ENCODE data around the gene TMIE.

TMIE gene

DNA sequence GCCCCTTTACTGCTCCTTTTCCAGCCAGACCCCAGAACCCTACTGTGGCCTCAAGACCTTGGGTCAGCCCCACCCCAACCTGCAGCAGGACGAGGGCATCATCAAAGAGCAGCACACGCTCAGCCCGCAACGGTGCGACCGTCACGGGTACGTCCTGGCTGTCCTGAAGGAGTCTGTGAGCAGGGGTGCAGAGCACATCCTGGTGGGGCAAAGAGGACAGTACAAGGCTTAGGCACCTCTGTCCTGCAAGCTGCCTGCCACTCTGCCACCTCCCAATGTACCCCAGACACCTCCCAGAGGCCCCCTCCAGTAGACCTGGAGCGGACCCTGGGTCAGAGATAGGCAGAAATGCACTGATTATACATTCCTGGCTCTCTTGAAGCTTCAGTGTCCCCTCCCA, 15.7 kb upstream of the TMIE start:
- TF ChIP-seq, protein P1, sequence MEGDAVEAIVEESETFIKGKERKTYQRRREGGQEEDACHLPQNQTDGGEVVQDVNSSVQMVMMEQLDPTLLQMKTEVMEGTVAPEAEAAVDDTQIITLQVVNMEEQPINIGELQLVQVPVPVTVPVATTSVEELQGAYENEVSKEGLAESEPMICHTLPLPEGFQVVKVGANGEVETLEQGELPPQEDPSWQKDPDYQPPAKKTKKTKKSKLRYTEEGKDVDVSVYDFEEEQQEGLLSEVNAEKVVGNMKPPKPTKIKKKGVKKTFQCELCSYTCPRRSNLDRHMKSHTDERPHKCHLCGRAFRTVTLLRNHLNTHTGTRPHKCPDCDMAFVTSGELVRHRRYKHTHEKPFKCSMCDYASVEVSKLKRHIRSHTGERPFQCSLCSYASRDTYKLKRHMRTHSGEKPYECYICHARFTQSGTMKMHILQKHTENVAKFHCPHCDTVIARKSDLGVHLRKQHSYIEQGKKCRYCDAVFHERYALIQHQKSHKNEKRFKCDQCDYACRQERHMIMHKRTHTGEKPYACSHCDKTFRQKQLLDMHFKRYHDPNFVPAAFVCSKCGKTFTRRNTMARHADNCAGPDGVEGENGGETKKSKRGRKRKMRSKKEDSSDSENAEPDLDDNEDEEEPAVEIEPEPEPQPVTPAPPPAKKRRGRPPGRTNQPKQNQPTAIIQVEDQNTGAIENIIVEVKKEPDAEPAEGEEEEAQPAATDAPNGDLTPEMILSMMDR (IDR thresholded peaks at IDR 0.05; ENCODE audit: control insufficient read depth, extremely low read depth, insufficient read depth): no peak
- no peak overlapping the region for H3K4me3 ChIP-seq (ENCODE audit: low read depth, low read length)
- DNase-seq (ENCODE audit: low read depth): no peak

DNA sequence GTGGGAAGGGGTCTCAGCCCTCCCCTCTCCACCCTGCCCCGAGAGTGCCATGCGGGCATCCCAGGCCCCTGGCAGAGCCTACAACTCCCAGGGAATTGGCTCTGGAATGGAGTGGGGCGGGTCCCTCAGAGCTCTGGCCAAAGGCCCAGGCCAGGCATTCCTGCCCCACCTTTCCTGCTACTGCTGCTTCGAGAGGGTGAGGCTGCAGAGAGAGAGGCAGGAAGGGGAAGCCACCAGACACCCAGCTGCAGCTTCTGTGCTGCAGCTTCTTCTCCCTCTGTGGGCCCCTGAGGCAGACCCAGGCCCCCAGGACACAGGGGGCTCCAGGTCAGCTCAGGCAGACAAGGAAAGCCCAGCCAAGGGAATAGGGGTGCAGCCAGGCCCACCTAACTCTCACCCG, 10.4 kb upstream of the TMIE start:
- TF ChIP-seq, protein P1 (IDR thresholded peaks at IDR 0.05; ENCODE audit: control insufficient read depth, extremely low read depth, insufficient read depth): no peak
- H3K4me3 ChIP-seq (ENCODE audit: low read depth, low read length): no peak overlapping the region
- DNase-seq (ENCODE audit: low read depth): no peak

DNA sequence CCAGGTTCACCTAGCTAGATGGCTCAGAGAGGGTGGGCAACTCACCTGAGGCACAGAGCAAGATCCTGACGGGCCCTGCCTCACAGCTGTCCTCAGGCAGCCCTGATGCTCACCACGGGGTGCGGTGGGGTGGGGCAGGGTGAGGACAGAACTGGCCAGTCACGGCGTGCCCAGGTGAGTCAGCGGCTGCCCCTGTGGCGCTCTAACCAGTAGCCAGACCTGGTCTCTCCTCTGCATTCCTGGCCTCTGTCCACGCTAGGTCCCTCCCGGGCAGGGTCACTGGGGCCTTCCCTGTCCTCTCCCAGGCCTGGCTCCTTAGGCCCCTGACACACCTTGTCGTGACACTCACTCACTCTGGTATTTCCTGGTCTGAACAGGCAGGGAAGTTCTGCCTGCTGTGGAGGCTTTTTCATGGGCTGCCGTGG, 8.6 kb upstream of the TMIE start:
- H3K4me3 ChIP-seq (ENCODE audit: low read depth, low read length): peak overlapping the region; percentile 58
- DNase-seq (ENCODE audit: low read depth): no peak
- TF ChIP-seq, protein P1 (IDR thresholded peaks at IDR 0.05; ENCODE audit: control insufficient read depth, extremely low read depth, insufficient read depth): no peak

DNA sequence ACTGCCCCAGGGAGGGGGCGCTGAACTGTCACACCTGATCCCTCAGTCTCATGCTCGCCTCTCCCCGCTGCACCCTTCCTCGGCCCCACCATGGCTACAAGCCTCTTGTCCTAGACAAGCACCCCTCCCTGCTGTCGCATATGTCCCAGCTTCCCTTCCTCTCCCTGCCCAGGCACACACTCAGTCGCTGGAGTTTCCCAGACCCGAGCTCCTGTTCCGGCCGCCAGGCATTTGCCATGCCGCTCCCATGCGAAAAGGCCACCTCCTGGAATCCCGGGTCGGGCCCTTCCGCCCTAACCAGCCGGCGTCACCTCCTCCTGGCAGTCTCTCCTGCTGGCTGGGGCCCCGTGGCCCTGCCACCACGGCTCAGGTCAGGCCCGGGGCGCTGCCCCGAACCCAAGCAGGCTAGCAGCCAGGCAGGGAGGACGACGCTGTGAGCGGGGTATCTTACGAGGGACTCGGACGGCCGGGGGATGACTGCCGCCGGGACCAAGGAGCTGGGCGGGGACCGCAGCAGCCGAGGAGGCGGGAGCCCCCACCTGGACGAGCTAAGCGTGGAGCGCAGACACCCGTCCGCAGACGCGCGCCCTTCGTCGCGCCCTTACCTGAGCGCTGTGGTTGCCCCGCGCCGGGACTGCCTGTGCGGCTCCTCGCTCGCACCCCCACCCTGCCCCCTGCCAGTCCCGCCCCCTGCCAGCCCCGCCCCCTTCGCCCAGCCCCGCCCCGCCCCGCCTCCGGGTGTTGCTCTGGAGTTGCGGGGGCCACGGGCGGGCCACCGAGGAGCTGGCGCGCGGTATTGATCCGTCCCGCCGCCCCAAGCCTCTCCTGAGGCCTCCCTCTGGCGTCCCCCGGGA, 7.9 kb upstream of the TMIE start, which contains the start of gene ALS2CL:
ALS2CL (minus strand) TSS at position 642 of the 854 bp plus-strand sequence. CDS start 4,239 bp downstream, outside the sequence.
- TF ChIP-seq, protein P1 (IDR thresholded peaks at IDR 0.05; ENCODE audit: control insufficient read depth, extremely low read depth, insufficient read depth): 0 out of 2 replicates have a peak, but pooled peaks have one; percentile 21
- peak within 1 kb of the TSS; percentile 58 for H3K4me3 ChIP-seq (ENCODE audit: low read depth, low read length)
- DNase-seq (ENCODE audit: low read depth): no peak

DNA sequence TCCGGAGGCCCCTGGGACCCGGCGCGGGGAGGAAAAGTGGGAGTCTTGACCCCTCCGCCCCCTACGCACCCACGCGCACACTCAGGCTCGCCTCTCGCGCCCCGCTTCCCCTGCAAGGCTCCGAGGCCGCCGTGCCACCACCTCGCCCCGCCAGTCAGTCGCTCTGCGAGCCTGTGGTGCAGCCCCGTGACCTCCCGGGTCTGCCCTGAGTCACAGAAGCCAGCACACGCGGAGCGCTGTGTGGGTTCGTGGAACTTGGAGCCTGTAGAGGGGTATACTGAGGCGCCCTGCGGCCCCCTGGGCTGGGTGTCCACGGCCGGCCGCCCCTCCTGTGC, 7.3 kb upstream of the TMIE start:
- H3K4me3 ChIP-seq (ENCODE audit: low read depth, low read length): peak overlapping the region; percentile 31; the same call in 1 of the 2 replicates
- DNase-seq (ENCODE audit: low read depth): no peak
- TF ChIP-seq, protein P1 (IDR thresholded peaks at IDR 0.05; ENCODE audit: control insufficient read depth, extremely low read depth, insufficient read depth): no peak

DNA sequence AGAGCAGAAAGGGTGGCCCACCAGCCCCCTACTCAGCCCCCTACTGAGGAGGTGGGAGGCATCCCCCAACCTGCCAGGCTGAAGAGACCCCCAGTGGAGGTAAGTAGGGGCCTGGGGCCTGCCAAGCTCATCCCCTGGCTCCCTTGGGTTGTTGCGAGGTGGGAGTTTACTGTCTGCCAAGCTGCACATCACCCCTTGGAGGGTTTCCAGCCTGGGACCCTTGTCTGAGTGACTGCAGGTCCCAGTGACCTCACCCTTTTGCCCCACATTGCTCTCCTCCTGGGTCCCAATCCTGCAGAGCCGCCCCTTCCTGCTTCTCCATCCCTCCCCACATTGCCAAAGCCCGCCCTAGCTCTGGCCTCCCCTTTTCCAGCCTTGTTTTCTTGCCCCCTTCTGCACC, 6.7 kb upstream of the TMIE start:
- no peak for DNase-seq (ENCODE audit: low read depth)
- TF ChIP-seq, protein P1 (IDR thresholded peaks at IDR 0.05; ENCODE audit: control insufficient read depth, extremely low read depth, insufficient read depth): no peak
- H3K4me3 ChIP-seq (ENCODE audit: low read depth, low read length): no peak overlapping the region

All from LNCaP clone FGC (cell line).